Neural progenitor cell (in vitro differentiated cells): ENCODE data around the gene KISS1R. TPM values are rescaled to one million over a fixed set of nuclear protein-coding genes. Genes with fewer than 3 reads are reported as not detected.

Source experiments
- DNase-seq: peaks from one replicate; pipeline ENCODE4 v3.0.0-alpha.2; 2016; ENCODE audit warnings: low spot score
- H2AFZ ChIP-seq: fragments of 200-600 bp; sonication (generic); replicated peaks from 2 replicates; pipeline ENCODE4 v1.6.1; 2016; ENCODE audit warnings: antibody characterized with exemption
- H3F3A ChIP-seq: fragments of 200-600 bp; sonication (generic); 2 replicates; pipeline ENCODE4 v1.6.1; 2016; ENCODE audit warnings: antibody characterized with exemption, low read depth
- H3K27ac ChIP-seq: fragments of 200-600 bp; sonication (generic); 2 replicates; pipeline ENCODE4 v1.5.1; 2016; ENCODE audit warnings: mild to moderate bottlenecking
- H3K27me3 ChIP-seq: fragments of 200-600 bp; sonication (generic); 2 replicates; pipeline ENCODE4 v1.6.1; 2016; ENCODE audit warnings: mild to moderate bottlenecking, moderate library complexity
- H3K36me3 ChIP-seq: fragments of 200-600 bp; sonication (generic); 2 replicates; pipeline ENCODE4 v1.5.1; 2016
- H3K4me1 ChIP-seq: fragments of 200-600 bp; sonication (generic); 2 replicates; pipeline ENCODE4 v1.6.1; 2016; ENCODE audit warnings: mixed run types
- H3K4me2 ChIP-seq: fragments of 200-600 bp; sonication (generic); 2 replicates; pipeline ENCODE4 v1.6.1; 2016
- H3K4me3 ChIP-seq: fragments of 200-600 bp; sonication (generic); 2 replicates; pipeline ENCODE4 v1.5.1; 2016
- H3K79me2 ChIP-seq: fragments of 200-600 bp; sonication (generic); 2 replicates; pipeline ENCODE4 v1.6.1; 2016; ENCODE audit warnings: low read depth
- H3K9ac ChIP-seq: fragments of 200-600 bp; sonication (generic); 2 replicates; pipeline ENCODE4 v1.6.1; 2016
- H3K9me3 ChIP-seq: fragments of 200-600 bp; sonication (generic); 2 replicates; pipeline ENCODE4 v1.5.1; 2016; ENCODE audit warnings: low read depth
- H4K20me1 ChIP-seq: fragments of 200-600 bp; sonication (generic); 2 replicates; pipeline ENCODE4 v1.6.1; 2016; ENCODE audit warnings: low read depth
- H3K27ac Mint-ChIP-seq: 3 replicates; pipeline ENCODE4 v1.8.0; 2021; ENCODE audit warnings: mixed read lengths
- H3K27me3 Mint-ChIP-seq: 2 replicates; pipeline ENCODE4 v1.8.0; 2022; ENCODE audit warnings: low read depth, mild to moderate bottlenecking, inconsistent platforms, moderate library complexity, mixed read lengths; ENCODE audit not compliant: insufficient read depth
- H3K36me3 Mint-ChIP-seq: 3 replicates; pipeline ENCODE4 v1.8.0; 2021; ENCODE audit warnings: mixed read lengths
- H3K4me1 Mint-ChIP-seq: 3 replicates; pipeline ENCODE4 v1.8.0; 2021; ENCODE audit warnings: mixed read lengths
- H3K4me3 Mint-ChIP-seq: 3 replicates; pipeline ENCODE4 v1.8.0; 2021; ENCODE audit warnings: mild to moderate bottlenecking, moderate library complexity, mixed read lengths
- H3K9me3 Mint-ChIP-seq: 3 replicates; pipeline ENCODE4 v1.8.0; 2020; ENCODE audit warnings: mixed read lengths
- EZH2 ChIP-seq: fragments of 200-600 bp; sonication (generic); IDR thresholded peaks from 2 replicates; pipeline ENCODE4 v1.6.1; 2017; ENCODE audit warnings: antibody characterized with exemption, mild to moderate bottlenecking, moderate library complexity
- EZH2phosphoT487 ChIP-seq: fragments of 200-600 bp; sonication (generic); IDR thresholded peaks from 2 replicates; pipeline ENCODE4 v1.6.1; 2017; ENCODE audit warnings: antibody characterized with exemption
- total RNA-seq: library from RNA; depleted of rRNA; stranded (reverse); fragments of >200 nt; gene quantifications from 2 replicates; pipeline ENCODE4 v1.2.3, GENCODE V29; 2015; ENCODE audit warnings: low replicate concordance
- TF ChIP-seq, protein P1 (sequence below): fragments of 200-600 bp; sonication (generic); IDR thresholded peaks from 2 replicates; pipeline ENCODE4 v1.5.1; 2017; ENCODE audit warnings: antibody characterized with exemption, mild to moderate bottlenecking

Gene KISS1R
- total RNA-seq, 1 donor from 2014 or later: not detected

DNA sequence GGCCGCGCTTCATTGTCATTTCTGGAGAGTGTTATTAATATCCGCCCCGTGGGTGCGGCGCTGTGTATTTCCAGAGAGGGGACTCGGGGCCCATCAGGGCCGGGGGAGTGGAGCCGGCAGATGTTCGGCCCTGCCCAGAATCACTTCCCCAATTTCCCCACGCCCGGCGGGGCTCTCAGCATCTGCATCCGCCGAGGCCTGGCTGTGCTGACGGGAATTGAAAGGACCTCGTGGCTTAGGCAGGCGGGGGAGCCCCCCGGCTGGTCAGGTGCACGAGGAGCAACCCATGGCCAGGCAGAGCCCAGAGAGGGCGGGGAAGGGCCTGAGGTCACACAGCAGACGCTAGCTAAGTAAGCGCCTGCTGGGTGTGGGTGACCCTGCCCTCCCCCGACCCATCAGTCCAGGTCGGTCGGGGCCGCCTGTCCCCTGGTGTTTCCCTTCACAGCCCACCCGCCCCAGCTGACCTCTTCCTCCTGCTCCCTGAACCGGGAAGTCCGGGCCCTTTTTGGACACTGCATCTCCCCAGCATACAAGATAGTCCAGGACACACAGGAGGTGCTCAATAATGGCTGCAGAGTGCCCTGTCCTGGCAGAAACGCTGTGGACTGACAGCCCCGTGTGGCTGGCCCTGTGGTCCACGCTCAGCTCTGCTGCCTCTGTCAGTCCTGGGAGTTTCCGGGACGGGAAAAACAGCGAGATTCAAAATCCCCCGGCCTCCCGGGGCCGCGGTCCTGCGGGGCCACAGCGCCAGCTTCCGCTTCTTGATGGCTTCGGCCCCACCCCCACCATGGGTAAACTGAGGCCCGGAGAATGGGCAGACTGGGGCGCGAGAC, 30.8 kb downstream of the KISS1R start:
- H4K20me1 ChIP-seq: peaks cover 92% of the 10 kb centered on the region

DNA sequence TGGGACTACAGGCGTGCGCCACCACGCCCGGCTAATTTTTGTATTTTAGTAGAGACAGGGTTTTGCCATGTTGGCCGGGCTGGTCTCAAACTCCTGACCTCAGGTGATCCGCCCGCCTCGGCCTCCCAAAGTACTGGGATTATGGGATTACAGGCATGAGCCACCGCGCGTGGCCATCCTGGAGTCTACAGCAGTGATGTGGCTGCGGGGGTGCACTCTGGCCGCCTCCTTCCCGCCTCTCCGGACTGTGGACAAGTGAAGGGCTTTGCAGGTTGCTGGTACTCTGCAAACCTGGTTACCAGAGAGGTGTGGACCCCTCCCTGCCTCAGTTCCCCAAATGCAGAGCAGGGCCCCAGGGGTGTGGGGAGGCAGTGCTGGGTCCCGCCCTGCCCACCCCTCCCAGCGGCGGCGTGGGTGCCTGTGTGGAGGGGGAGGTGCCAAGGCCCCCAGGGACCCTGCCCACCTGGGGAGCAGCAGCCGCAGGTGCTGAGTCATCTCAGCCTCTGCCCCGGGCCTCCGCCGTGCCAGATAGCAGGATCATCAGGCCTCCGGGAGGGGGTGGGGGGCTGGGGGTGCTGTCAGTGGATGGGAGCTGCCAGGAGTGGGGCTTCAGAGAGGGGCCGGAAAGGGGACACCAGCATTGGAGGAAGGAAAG, 31.8 kb downstream of the KISS1R start:
- Mint-ChIP-seq H3K9me3 (no peaks in the 10 kb centered on the region), H3K36me3 (peaks cover 1% of the 10 kb centered on the region), H3K27me3 (peaks cover 2% of the 10 kb centered on the region), H3K4me3 (no peak overlapping the region), H3K27ac (no peak overlapping the region), H3K4me1 (peaks cover 14% of the 10 kb centered on the region)
- Histone ChIP-seq H4K20me1 (peaks cover 92% of the 10 kb centered on the region), H3K36me3 (no peaks in the 10 kb centered on the region), H3K9ac (no peak overlapping the region), H3K4me2 (no peak overlapping the region), H3F3A (peaks cover under 1% of the 10 kb centered on the region), H3K9me3 (no peaks in the 10 kb centered on the region), H3K27me3 (no peaks in the 10 kb centered on the region), H2AFZ (no peak overlapping the region), H3K4me1 (peaks cover 16% of the 10 kb centered on the region), H3K27ac (no peak overlapping the region), H3K4me3 (no peak overlapping the region), H3K79me2 (peaks cover 77% of the 10 kb centered on the region)
- no peak for DNase-seq
- TF ChIP-seq EZH2phosphoT487: no peak
- TF ChIP-seq, protein P1, sequence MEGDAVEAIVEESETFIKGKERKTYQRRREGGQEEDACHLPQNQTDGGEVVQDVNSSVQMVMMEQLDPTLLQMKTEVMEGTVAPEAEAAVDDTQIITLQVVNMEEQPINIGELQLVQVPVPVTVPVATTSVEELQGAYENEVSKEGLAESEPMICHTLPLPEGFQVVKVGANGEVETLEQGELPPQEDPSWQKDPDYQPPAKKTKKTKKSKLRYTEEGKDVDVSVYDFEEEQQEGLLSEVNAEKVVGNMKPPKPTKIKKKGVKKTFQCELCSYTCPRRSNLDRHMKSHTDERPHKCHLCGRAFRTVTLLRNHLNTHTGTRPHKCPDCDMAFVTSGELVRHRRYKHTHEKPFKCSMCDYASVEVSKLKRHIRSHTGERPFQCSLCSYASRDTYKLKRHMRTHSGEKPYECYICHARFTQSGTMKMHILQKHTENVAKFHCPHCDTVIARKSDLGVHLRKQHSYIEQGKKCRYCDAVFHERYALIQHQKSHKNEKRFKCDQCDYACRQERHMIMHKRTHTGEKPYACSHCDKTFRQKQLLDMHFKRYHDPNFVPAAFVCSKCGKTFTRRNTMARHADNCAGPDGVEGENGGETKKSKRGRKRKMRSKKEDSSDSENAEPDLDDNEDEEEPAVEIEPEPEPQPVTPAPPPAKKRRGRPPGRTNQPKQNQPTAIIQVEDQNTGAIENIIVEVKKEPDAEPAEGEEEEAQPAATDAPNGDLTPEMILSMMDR: no peak
- TF ChIP-seq EZH2: no peak

More for the DNA sequence above, 30.8 kb downstream of the KISS1R start:
- Histone ChIP-seq H3K79me2 (peaks cover 77% of the 10 kb centered on the region), H3K4me2 (no peak overlapping the region), H3F3A (no peaks in the 10 kb centered on the region), H3K27me3 (no peaks in the 10 kb centered on the region), H2AFZ (no peak overlapping the region), H3K4me1 (peaks cover 5% of the 10 kb centered on the region), H3K27ac (no peak overlapping the region), H3K36me3 (no peaks in the 10 kb centered on the region), H3K9ac (no peak overlapping the region), H3K9me3 (no peaks in the 10 kb centered on the region), H3K4me3 (no peak overlapping the region)
- Mint-ChIP-seq H3K9me3 (no peaks in the 10 kb centered on the region), H3K4me3 (no peak overlapping the region), H3K36me3 (peaks cover 4% of the 10 kb centered on the region), H3K4me1 (peaks cover 7% of the 10 kb centered on the region), H3K27me3 (peaks cover 2% of the 10 kb centered on the region), H3K27ac (no peak overlapping the region)
- DNase-seq: no peak
- no peak for TF ChIP-seq EZH2phosphoT487
- TF ChIP-seq, protein P1: no peak
- no peak for TF ChIP-seq EZH2

DNA sequence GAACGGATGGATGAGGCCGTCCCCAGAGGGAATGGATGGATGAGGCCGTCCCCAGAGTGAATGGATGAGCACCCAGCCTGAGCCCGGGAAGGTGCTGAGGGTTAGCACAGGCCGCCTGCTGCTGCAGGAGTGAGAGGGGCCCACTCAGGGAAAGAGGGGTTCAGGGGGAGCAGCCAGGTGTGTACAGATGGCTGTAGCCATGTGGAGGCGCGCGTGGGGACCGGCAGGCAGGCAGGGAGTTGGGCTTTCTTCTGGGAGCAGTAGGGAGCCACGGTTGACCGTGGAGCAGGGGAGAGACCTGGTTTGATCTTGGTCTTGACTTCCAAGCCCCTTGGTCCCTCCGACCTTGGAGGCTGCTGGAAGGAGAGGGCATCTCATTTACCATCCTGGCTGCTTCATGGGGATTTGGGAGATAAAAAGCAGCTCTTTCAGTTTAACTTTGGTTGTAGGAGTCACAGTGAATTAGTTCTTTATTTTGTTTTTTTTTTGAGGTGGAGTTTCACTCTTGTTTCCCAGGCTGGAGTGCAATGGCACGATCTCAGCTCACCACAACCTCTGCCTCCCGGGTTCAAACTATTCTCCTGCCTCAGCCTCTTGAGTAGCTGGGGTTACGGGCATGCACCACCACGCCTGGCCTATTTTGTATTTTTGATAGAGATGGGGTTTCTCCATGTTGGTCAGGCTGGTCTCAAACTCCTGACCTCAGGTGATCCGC, 33.4 kb downstream of the KISS1R start:
- Mint-ChIP-seq H3K9me3 (no peaks in the 10 kb centered on the region), H3K27me3 (peaks cover 2% of the 10 kb centered on the region), H3K27ac (no peak overlapping the region), H3K36me3 (no peaks in the 10 kb centered on the region), H3K4me1 (peaks cover 23% of the 10 kb centered on the region), H3K4me3 (no peak overlapping the region)
- Histone ChIP-seq H3K9me3 (no peaks in the 10 kb centered on the region), H4K20me1 (peaks cover 90% of the 10 kb centered on the region), H2AFZ (no peak overlapping the region), H3K36me3 (no peaks in the 10 kb centered on the region), H3K4me1 (peaks cover 31% of the 10 kb centered on the region), H3F3A (peaks cover 9% of the 10 kb centered on the region), H3K4me3 (no peak overlapping the region), H3K27me3 (no peaks in the 10 kb centered on the region), H3K4me2 (no peak overlapping the region), H3K79me2 (peaks cover 77% of the 10 kb centered on the region), H3K27ac (no peak overlapping the region), H3K9ac (no peak overlapping the region)
- TF ChIP-seq, protein P1: no peak
- TF ChIP-seq EZH2: no peak
- TF ChIP-seq EZH2phosphoT487: no peak
- no peak for DNase-seq
